ENCODE measurements around the gene ZDHHC21.

Gene ZDHHC21, protein sequence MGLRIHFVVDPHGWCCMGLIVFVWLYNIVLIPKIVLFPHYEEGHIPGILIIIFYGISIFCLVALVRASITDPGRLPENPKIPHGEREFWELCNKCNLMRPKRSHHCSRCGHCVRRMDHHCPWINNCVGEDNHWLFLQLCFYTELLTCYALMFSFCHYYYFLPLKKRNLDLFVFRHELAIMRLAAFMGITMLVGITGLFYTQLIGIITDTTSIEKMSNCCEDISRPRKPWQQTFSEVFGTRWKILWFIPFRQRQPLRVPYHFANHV

DNA sequence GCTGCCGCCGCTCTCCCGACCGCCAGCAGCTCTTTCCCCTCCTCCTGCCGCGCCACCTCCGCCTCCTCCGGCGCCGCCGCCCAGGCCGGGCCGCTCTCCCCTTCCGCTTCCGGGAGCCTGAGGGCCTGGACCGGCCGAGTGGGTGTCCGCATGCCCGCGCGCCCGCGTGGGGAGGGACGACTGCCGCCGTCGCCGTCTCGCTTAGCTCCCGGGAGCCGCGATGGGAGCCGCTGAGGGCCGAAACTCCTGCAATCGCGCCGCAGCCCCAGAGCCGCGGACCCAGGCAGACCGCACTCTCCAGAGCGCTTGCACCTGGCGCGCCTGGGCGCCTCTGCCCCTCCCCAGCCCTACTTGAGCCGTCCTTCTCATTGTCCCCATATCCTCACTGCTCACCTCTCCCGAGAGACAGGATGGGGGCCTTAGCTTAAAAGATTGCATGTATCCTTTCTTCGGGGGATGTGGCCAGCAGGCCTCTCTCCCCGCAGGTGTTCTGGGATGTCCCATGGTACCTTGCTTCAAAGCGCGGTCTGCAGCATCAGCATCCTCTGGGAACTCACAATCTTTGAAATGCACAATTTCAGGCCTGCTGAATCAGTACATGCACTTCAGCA is at the start of gene ZDHHC21:
TSS of gene ZDHHC21 (minus strand) at position 182 of the 611 bp plus-strand sequence. CDS start 19,092 bp downstream, outside the sequence.
- DNase-seq (ENCODE audit: low spot score in 2 of 2): peak; percentile 44 to 75
- H3K36me3 ChIP-seq (replicated peaks): peaks cover under 1% of the 10 kb centered on the region; the same call in 1 of the 2 replicates
- in situ Hi-C loops (cut with MboI; ENCODE audit: low sequenced_read_pairs): no loop called here
- peak within 1 kb of the TSS; percentile 50 for H3K4me3 ChIP-seq
- 0 out of 2 replicates have a peak, but pooled peaks cover 2% of the 10 kb centered on the region for H3K27me3 ChIP-seq (ENCODE audit: low read depth)
- H3K4me1 ChIP-seq: peaks cover 7% of the 10 kb centered on the region; the same call in 1 of the 2 replicates
- no peaks in the 10 kb centered on the region for H3K9me3 ChIP-seq

- H3K27me3 ChIP-seq (ENCODE audit: low read depth): 0 out of 2 replicates have a peak, but pooled peaks cover 5% of the 10 kb centered on the region
- DNase-seq (ENCODE audit: low spot score in 2 of 2): no peak
- H3K9me3 ChIP-seq: no peaks in the 10 kb centered on the region
- no peaks in the 10 kb centered on the region for H3K36me3 ChIP-seq (replicated peaks)
- H3K4me3 ChIP-seq: no peak overlapping the region
- in situ Hi-C loops (cut with MboI; ENCODE audit: low sequenced_read_pairs): no loop called here
- no peaks in the 10 kb centered on the region for H3K4me1 ChIP-seq
These were observed 48.1 kb upstream of the ZDHHC21 start for GRCh38 chr9:14741369-14741768.

- in situ Hi-C loops (cut with MboI; ENCODE audit: low sequenced_read_pairs): no loop called here
- H3K4me3 ChIP-seq: no peak overlapping the region
- no peaks in the 10 kb centered on the region for H3K9me3 ChIP-seq
- H3K36me3 ChIP-seq (replicated peaks): no peaks in the 10 kb centered on the region
- H3K27me3 ChIP-seq (ENCODE audit: low read depth): 0 out of 2 replicates have a peak, but pooled peaks cover 4% of the 10 kb centered on the region
- DNase-seq (ENCODE audit: low spot score in 2 of 2): no peak
- no peaks in the 10 kb centered on the region for H3K4me1 ChIP-seq
These were observed 39.9 kb upstream of the ZDHHC21 start for GRCh38 chr9:14733133-14733532.

DNA sequence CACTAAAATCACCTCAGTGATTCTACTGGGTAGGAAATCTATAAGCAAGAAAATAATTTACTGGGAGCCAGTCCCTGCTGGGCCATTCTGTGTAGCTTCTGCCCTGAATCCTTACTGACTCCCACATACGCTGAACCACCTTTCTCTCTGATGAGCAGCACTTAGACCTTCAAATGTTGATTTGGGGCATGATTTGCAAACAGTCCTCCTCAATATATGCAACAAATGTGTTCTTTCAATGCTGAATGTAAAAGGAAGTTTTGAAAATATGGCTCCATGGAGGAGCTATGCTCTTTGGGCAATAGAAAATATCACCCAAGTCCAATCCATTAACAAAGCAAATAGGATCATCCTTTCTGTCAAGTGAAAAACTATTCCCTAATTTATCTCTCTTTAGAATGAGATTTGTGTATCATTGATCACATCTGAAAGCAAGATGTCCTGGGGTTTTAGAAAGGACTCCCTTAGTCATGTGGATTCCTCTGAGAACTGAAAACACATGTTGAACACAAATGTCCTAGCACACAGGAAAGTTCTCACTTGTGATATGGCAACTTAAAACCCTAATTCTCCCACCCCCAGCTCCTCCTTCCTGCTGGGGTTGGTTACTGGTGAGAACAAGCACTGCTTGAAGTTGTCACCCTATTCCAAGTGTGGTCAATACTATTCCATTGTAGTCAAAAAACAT is 38.2 kb upstream of the ZDHHC21 start:
- Histone ChIP-seq H3K36me3 (replicated peaks) (no peaks in the 10 kb centered on the region), H3K27me3 (ENCODE audit: low read depth) (0 out of 2 replicates have a peak, but pooled peaks cover 4% of the 10 kb centered on the region), H3K4me1 (no peaks in the 10 kb centered on the region), H3K4me3 (no peak overlapping the region), H3K9me3 (no peaks in the 10 kb centered on the region)
- no peak for DNase-seq (ENCODE audit: low spot score in 2 of 2)
- in situ Hi-C loops (cut with MboI; ENCODE audit: low sequenced_read_pairs): no loop called here

GRCh38 chr9:14730461-14730898 is 37.2 kb upstream of the ZDHHC21 start:
- no peaks in the 10 kb centered on the region for H3K9me3 ChIP-seq
- DNase-seq (ENCODE audit: low spot score in 2 of 2): no peak
- H3K4me1 ChIP-seq: no peaks in the 10 kb centered on the region
- H3K4me3 ChIP-seq: no peak overlapping the region
- in situ Hi-C loops (cut with MboI; ENCODE audit: low sequenced_read_pairs): no loop called here
- H3K27me3 ChIP-seq (ENCODE audit: low read depth): 0 out of 2 replicates have a peak, but pooled peaks cover 4% of the 10 kb centered on the region
- H3K36me3 ChIP-seq (replicated peaks): no peaks in the 10 kb centered on the region

DNA sequence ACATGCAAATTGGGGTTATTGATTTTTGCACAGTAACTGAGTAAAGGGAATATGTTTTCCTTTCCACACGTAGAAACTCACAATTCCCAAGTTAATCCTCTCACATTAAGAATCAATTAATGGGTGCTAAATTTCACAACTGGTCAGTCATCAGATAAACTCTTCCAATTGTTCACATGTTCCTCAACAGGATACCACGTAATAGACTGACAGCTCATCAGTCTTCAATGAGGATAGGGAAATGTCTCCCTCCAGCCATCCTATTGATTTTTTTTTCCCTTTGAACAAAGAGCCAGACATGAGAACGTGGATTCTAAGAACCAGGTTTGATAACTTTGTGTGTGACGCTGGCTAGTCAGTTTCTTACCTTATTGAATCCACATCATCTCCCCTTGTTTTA is 30.1 kb upstream of the ZDHHC21 start:
- no peak for DNase-seq (ENCODE audit: low spot score in 2 of 2)
- Histone ChIP-seq H3K36me3 (replicated peaks) (no peaks in the 10 kb centered on the region), H3K4me3 (no peak overlapping the region), H3K27me3 (ENCODE audit: low read depth) (peaks cover 5% of the 10 kb centered on the region), H3K9me3 (no peaks in the 10 kb centered on the region), H3K4me1 (no peaks in the 10 kb centered on the region)
- in situ Hi-C loops (cut with MboI; ENCODE audit: low sequenced_read_pairs): no loop called here

DNA sequence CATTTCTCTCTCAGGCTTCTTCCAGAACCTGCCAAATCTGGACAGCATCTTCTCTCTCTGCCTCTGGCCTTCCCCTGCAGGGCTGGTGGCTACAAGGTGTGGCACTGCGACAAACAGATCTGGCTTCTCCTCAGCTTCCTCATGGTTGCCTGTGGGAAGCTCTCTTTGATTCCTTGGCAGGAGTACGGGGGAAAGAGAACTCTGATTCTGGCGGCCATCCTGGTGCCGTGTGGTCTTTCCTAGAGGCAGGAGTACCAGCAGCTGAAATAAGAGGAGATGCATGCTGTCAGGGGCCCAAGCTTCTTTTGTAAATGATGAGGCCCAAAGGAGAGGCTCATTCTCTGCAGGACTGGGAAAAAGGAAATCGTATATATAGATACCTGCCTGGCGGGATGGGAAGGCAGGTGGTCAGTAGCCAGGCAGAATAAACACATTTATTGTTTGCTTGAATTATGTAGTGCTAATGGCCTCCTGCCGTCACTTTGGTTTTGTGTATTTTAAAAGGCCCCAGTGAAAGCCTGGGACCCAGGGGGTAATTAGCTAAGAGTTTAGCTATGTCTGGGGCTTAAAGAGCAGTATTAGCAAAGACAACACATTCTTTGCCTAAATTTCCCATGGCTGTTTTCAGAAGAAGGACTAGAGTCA is 29.3 kb upstream of the ZDHHC21 start, which contains the start of gene CER1:
TSS of gene CER1 (minus strand) at position 343 of the 645 bp plus-strand sequence. CDS start at position 282, 61 bp downstream.
- Histone ChIP-seq H3K27me3 (ENCODE audit: low read depth) (peaks cover 11% of the 10 kb centered on the region), H3K9me3 (no peaks in the 10 kb centered on the region), H3K4me1 (no peaks in the 10 kb centered on the region), H3K4me3 (no peak within 1 kb of the TSS), H3K36me3 (replicated peaks) (no peaks in the 10 kb centered on the region)
- DNase-seq (ENCODE audit: low spot score in 2 of 2): no peak
- in situ Hi-C loops (cut with MboI; ENCODE audit: low sequenced_read_pairs): no loop called here

DNA sequence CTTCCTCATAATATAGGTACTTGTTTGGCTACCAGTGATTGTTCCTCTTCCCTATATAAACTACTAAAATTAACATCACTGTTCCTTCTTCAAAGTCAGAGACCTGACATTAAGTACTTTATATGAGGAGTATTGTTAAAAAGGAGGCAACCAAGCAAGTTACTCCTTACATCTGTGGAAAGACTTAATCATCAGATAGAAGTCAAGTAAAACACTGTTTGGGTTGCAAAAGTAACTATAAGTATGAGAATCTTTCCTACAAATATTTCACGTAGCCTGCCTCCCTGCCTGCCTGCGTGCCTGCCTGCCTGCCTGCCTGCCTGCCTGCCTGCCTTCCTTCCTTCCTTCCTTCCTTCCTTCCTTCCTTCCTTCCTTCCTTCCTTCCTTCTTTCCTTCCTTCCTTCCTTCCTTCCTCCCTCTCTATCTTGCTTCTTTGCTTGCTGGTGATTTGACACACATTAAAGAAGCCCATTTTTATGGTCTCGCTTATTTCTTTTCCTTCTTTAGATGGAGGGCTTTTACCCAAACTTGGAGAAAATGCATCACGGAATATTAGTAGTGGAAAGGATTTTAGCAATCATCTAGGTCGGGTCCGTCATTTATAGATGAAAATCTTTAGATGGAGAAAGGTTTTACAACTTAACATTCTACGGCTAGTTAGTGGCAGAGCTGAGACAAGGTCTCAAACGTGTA is 26.1 kb upstream of the ZDHHC21 start:
- no peaks in the 10 kb centered on the region for H3K36me3 ChIP-seq (replicated peaks)
- no peaks in the 10 kb centered on the region for H3K4me1 ChIP-seq
- in situ Hi-C loops (cut with MboI; ENCODE audit: low sequenced_read_pairs): no loop called here
- no peak overlapping the region for H3K4me3 ChIP-seq
- DNase-seq (ENCODE audit: low spot score in 2 of 2): no peak
- H3K27me3 ChIP-seq (ENCODE audit: low read depth): peaks cover 16% of the 10 kb centered on the region
- no peaks in the 10 kb centered on the region for H3K9me3 ChIP-seq

- in situ Hi-C loops (cut with MboI; ENCODE audit: low sequenced_read_pairs): no loop called here
- no peaks in the 10 kb centered on the region for H3K9me3 ChIP-seq
- H3K4me3 ChIP-seq: no peak overlapping the region
- DNase-seq (ENCODE audit: low spot score in 2 of 2): no peak
- peaks cover 21% of the 10 kb centered on the region for H3K27me3 ChIP-seq (ENCODE audit: low read depth)
- H3K36me3 ChIP-seq (replicated peaks): no peaks in the 10 kb centered on the region
- H3K4me1 ChIP-seq: no peaks in the 10 kb centered on the region
These were observed 21.9 kb upstream of the ZDHHC21 start for GRCh38 chr9:14715102-14715501.

GRCh38 chr9:14713187-14713767 is 20.0 kb upstream of the ZDHHC21 start:
- in situ Hi-C loops (cut with MboI; ENCODE audit: low sequenced_read_pairs): no loop called here

GRCh38 chr9:14710804-14711203 is 17.6 kb upstream of the ZDHHC21 start:
- H3K4me3 ChIP-seq: no peak overlapping the region
- no peaks in the 10 kb centered on the region for H3K36me3 ChIP-seq (replicated peaks)
- in situ Hi-C loops (cut with MboI; ENCODE audit: low sequenced_read_pairs): no loop called here
- no peaks in the 10 kb centered on the region for H3K9me3 ChIP-seq
- no peaks in the 10 kb centered on the region for H3K4me1 ChIP-seq
- peaks cover 8% of the 10 kb centered on the region for H3K27me3 ChIP-seq (ENCODE audit: low read depth)
- DNase-seq (ENCODE audit: low spot score in 2 of 2): no peak

More at GRCh38 chr9:14713187-14713767, 20.0 kb upstream of the ZDHHC21 start:
- no peak for DNase-seq (ENCODE audit: low spot score in 2 of 2)
- H3K4me1 ChIP-seq: no peaks in the 10 kb centered on the region
- H3K4me3 ChIP-seq: no peak overlapping the region
- no peaks in the 10 kb centered on the region for H3K9me3 ChIP-seq
- H3K36me3 ChIP-seq (replicated peaks): no peaks in the 10 kb centered on the region
- peaks cover 15% of the 10 kb centered on the region for H3K27me3 ChIP-seq (ENCODE audit: low read depth)

- Histone ChIP-seq H3K27me3 (ENCODE audit: low read depth) (no peaks in the 10 kb centered on the region), H3K9me3 (no peaks in the 10 kb centered on the region), H3K4me1 (no peaks in the 10 kb centered on the region), H3K36me3 (replicated peaks) (no peaks in the 10 kb centered on the region), H3K4me3 (no peak overlapping the region)
- in situ Hi-C loops (cut with MboI; ENCODE audit: low sequenced_read_pairs): no loop called here
- no peak for DNase-seq (ENCODE audit: low spot score in 2 of 2)
These were observed 13.4 kb upstream of the ZDHHC21 start for GRCh38 chr9:14706530-14707140.

Data from HAP-1 (cell line).